Glutamatergic neuron (in vitro differentiated cells): ENCODE data around the gene ECHDC3. TPM values are rescaled to one million over a fixed set of nuclear protein-coding genes. Genes with fewer than 3 reads are reported as not detected.

Experiments used
- DNase-seq: peaks from one replicate; pipeline ENCODE4 v3.0.0; 2022
- H3K27ac Mint-ChIP-seq: one replicate; pipeline ENCODE4 v1.8.0; 2020; ENCODE audit warnings: mild to moderate bottlenecking, mixed read lengths, inconsistent platforms; ENCODE audit not compliant: unreplicated experiment
- H3K27me3 Mint-ChIP-seq: one replicate; pipeline ENCODE4 v1.8.0; 2020; ENCODE audit warnings: mild to moderate bottlenecking, moderate library complexity, mixed read lengths, inconsistent platforms; ENCODE audit not compliant: unreplicated experiment
- H3K36me3 Mint-ChIP-seq: one replicate; pipeline ENCODE4 v1.8.0; 2020; ENCODE audit warnings: mild to moderate bottlenecking, mixed read lengths, inconsistent platforms; ENCODE audit not compliant: unreplicated experiment
- H3K4me1 Mint-ChIP-seq: one replicate; pipeline ENCODE4 v1.8.0; 2020; ENCODE audit warnings: mild to moderate bottlenecking, low read depth, mixed read lengths, inconsistent platforms; ENCODE audit not compliant: unreplicated experiment
- H3K4me3 Mint-ChIP-seq: one replicate; pipeline ENCODE4 v1.8.0; 2020; ENCODE audit warnings: mild to moderate bottlenecking, mixed read lengths, inconsistent platforms; ENCODE audit not compliant: unreplicated experiment
- H3K9me3 Mint-ChIP-seq: one replicate; pipeline ENCODE4 v1.8.0; 2020; ENCODE audit warnings: mild to moderate bottlenecking, moderate library complexity, mixed read lengths, inconsistent platforms; ENCODE audit not compliant: unreplicated experiment
- CTCF ChIP-seq: fragments of 200-600 bp; sonication (generic); IDR thresholded peaks from one replicate; pipeline ENCODE4 v1.5.0; 2021; ENCODE audit not compliant: partially characterized antibody, unreplicated experiment
- total RNA-seq: library from RNA; stranded (reverse); fragmentation: NEBNext Ultra II Directional; extraction: Animal tissue kit (Norgen Biotek cat#: 25700); gene quantifications from one replicate; pipeline ENCODE4 v1.2.1, GENCODE V29; 2021; ENCODE audit not compliant: unreplicated experiment

ECHDC3 gene
- total RNA-seq, 1 donor from 2014 or later, result 11.8 TPM

GRCh38 chr10:11783558-11783865, 41.3 kb downstream of the ECHDC3 start:
- Mint-ChIP-seq H3K9me3 (peaks cover 5% of the 10 kb centered on the region), H3K27me3 (no peaks in the 10 kb centered on the region), H3K4me3 (no peak overlapping the region), H3K36me3 (peaks cover 5% of the 10 kb centered on the region), H3K4me1 (no peaks in the 10 kb centered on the region), H3K27ac (no peak overlapping the region)
- DNase-seq, result no peak
- no peak for TF ChIP-seq CTCF

DNA sequence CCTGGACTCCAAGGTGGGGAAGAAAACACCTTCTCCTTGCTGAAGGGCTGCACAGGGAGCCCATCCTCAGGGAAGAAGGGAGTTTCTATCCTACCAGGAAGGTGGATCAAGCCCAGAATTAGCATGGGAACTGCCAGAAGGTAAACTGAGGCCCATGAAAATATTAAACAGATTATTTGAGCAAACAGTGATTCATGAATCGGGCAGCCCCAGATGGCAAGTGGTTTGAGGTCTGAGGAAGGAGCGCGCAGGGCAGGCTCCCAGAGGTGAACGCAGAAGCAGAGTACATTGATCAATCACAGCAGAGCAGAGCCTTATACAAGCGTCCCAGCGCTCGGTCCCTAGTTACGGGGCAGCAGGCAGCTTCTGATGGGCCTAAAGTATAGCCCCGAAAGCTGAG, 45.2 kb downstream of the ECHDC3 start:
- no peak overlapping the region for H3K27ac Mint-ChIP-seq
- no peaks in the 10 kb centered on the region for H3K4me1 Mint-ChIP-seq
- no peaks in the 10 kb centered on the region for H3K36me3 Mint-ChIP-seq
- peaks cover 4% of the 10 kb centered on the region for H3K9me3 Mint-ChIP-seq
- no peak overlapping the region for H3K4me3 Mint-ChIP-seq
- H3K27me3 Mint-ChIP-seq, result no peaks in the 10 kb centered on the region
- DNase-seq, result no peak
- no peak for TF ChIP-seq CTCF

- H3K27me3 Mint-ChIP-seq, result no peaks in the 10 kb centered on the region
- no peak overlapping the region for H3K4me3 Mint-ChIP-seq
- peaks cover 4% of the 10 kb centered on the region for H3K9me3 Mint-ChIP-seq
- no peaks in the 10 kb centered on the region for H3K36me3 Mint-ChIP-seq
- H3K27ac Mint-ChIP-seq, result no peak overlapping the region
- no peaks in the 10 kb centered on the region for H3K4me1 Mint-ChIP-seq
- TF ChIP-seq CTCF, result no peak
- no peak for DNase-seq
These were observed 45.7 kb downstream of the ECHDC3 start for GRCh38 chr10:11787846-11788245.

DNA sequence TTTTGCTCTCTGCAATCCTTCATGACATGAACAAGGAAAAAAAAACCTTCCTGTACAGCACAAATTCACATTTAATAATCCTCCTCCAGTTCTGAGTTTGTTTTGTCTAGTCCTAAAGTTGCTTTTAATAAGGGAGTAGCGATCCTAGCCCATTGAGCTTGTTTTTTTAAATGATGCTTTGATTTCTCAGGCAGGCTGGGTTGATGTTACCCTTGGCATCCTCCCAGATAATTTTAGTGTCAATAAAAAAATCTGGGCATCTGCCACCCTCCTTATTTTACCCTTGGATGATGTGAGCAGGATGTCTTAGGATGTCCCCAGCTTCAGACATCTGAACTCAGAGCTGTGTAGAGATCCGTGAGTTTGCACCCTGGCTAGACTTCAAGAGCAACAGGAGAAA, 47.1 kb downstream of the ECHDC3 start:
- H3K9me3 Mint-ChIP-seq, result peaks cover 7% of the 10 kb centered on the region
- TF ChIP-seq CTCF, result no peak

DNA sequence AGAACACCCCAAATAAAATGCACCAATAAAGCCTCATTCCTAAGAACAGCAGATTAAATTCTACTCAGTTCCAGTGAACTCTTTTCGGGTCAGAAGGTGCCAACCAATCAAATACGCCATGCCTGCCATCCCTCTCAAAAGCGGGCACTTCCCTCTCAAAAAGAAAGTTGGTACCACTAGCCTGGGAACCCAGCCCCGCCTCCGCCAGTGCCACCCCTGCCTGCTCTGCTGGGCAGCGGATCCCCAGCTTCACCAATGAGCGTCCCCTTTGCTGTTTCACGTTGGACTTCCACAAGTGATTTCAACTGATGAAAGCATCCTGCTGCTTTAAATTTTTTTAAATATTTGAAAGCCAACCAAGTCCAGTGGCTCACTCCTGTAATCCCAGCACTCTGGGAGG, 47.8 kb downstream of the ECHDC3 start:
- no peak for TF ChIP-seq CTCF
- Mint-ChIP-seq H3K9me3 (peaks cover 7% of the 10 kb centered on the region), H3K4me3 (no peak overlapping the region), H3K27ac (no peak overlapping the region), H3K27me3 (no peaks in the 10 kb centered on the region), H3K36me3 (peaks cover 6% of the 10 kb centered on the region), H3K4me1 (no peaks in the 10 kb centered on the region)
- DNase-seq, result no peak

More for the DNA sequence above, 47.1 kb downstream of the ECHDC3 start:
- peaks cover 6% of the 10 kb centered on the region for H3K36me3 Mint-ChIP-seq
- no peaks in the 10 kb centered on the region for H3K27me3 Mint-ChIP-seq
- no peak overlapping the region for H3K4me3 Mint-ChIP-seq
- H3K27ac Mint-ChIP-seq, result no peak overlapping the region
- no peaks in the 10 kb centered on the region for H3K4me1 Mint-ChIP-seq
- DNase-seq, result no peak
